Left lung (tissue), 10 donors: ENCODE results near the gene SHISA8. TPM values are rescaled to one million over a fixed set of nuclear protein-coding genes. Genes with fewer than 3 reads are reported as not detected.

Experiments used
- ATAC-seq: fragments of 200-7000 bp; cut with Tn5 transposase; one replicate; pipeline ENCODE4 v1.9.1; 2020; ENCODE audit warnings: moderate library complexity
- DNase-seq, 4 donors: peaks; one replicate each; pipeline ENCODE4 v3.0.0-alpha.2; 2013 to 2020
- H3K27ac ChIP-seq, 2 donors: fragments of 200-600 bp; sonication (generic) in 1 of 2; one replicate each; pipeline versions ENCODE4 v1.5.0 to v1.8.0; 2020 to 2021
- H3K27me3 ChIP-seq, 2 donors: fragments of 200-600 bp; sonication (generic) in 1 of 2; one replicate each; pipeline versions ENCODE4 v1.5.0 to v1.8.0; 2020 to 2021
- H3K36me3 ChIP-seq, 2 donors: fragments of 200-600 bp; sonication (generic) in 1 of 2; one replicate each; pipeline versions ENCODE4 v1.5.0 to v1.8.0; 2020 to 2021
- H3K4me1 ChIP-seq, 2 donors: fragments of 200-600 bp; one replicate each; pipeline ENCODE4 v1.8.0; 2021
- H3K4me3 ChIP-seq, 2 donors: fragments of 200-600 bp; sonication (generic) in 1 of 2; one replicate each; pipeline versions ENCODE4 v1.5.0 to v1.8.0; 2020 to 2021; ENCODE audit warnings: mild to moderate bottlenecking in 1 of 2
- H3K9me3 ChIP-seq, 2 donors: fragments of 200-600 bp; sonication (generic) in 1 of 2; one replicate each; pipeline versions ENCODE4 v1.5.0 to v1.8.0; 2020 to 2021
- CTCF ChIP-seq, 2 donors: fragments of 200-600 bp; sonication (generic) in 1 of 2; IDR thresholded peaks; one replicate each; pipeline versions ENCODE4 v1.5.0 to v1.8.0; 2021; ENCODE audit warnings: antibody characterized with exemption in 2 of 2
- intact Hi-C, 2 donors: fragments of 100-400 bp; cut with DNase I; formaldehyde crosslinking; loops; one replicate each; pipeline versions ENCODE4 v1.11.2 to v1.14.2; 2022
- polyA plus RNA-seq, 6 donors: library from polyadenylated mRNA; unstranded; fragments of 120-200 nt; gene quantifications; one replicate each; pipeline ENCODE4 v1.2.1, GENCODE V29; 2013; ENCODE audit not compliant: insufficient read length in 6 of 6
- total RNA-seq, 2 donors: library from RNA; stranded (reverse); fragmentation: NEBNext Ultra II Directional; extraction: Animal tissue kit (Norgen Biotek cat#: 25700); gene quantifications; one replicate each; pipeline ENCODE4 v1.2.1, GENCODE V29; 2021
- donor health status: DM: no; HTN: yes; CAD: no.
- donor health status: DM: no; HTN: no; CAD: no.

The SHISA8 gene
- total and polyA plus RNA-seq, 8 donors: 0.11 to 0.24 TPM; not detected in 6

DNA sequence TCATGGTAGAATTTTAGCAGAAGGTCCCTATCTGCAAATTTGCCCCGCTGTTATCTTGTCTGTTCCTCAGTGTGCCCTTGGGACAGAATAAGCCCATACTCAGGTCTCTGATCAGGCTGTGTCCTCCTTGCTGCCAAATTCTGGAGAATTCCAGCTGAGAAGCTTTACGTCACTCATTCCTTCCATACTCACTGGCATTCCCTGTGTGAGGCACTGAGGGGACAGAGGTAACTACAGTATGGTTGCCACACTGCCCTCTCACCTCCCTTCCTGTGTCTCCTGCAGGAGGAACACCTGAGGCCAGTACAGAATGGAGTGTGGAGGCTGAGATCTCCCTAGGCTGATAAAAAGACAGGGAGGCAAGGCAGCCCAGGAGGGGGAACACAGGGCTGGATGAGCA lies 31.5 kb downstream of the SHISA8 start:
- no peaks in the 10 kb centered on the region for H3K27me3 ChIP-seq
- intact Hi-C loops: no loop called here
- no peak for ATAC-seq
- H3K4me1 ChIP-seq: no peaks in the 10 kb centered on the region
- H3K27ac ChIP-seq: no peak overlapping the region
- DNase-seq: no peak
- H3K9me3 ChIP-seq: no peaks in the 10 kb centered on the region
- H3K4me3 ChIP-seq: no peak overlapping the region
- H3K36me3 ChIP-seq: peaks cover 8 to 100% of the 10 kb centered on the region in 2 donors
- TF ChIP-seq CTCF (IDR thresholded peaks at IDR 0.05): no peak

GRCh38 chr22:41880653-41881052 lies 34.2 kb downstream of the SHISA8 start:
- Histone ChIP-seq H3K4me1 (no peaks in the 10 kb centered on the region), H3K27ac (no peak overlapping the region), H3K4me3 (no peak overlapping the region), H3K9me3 (no peaks in the 10 kb centered on the region), H3K36me3 (peaks cover 5 to 100% of the 10 kb centered on the region in 2 donors), H3K27me3 (no peaks in the 10 kb centered on the region)
- no peak for DNase-seq
- TF ChIP-seq CTCF (IDR thresholded peaks at IDR 0.05): no peak
- no peak for ATAC-seq
- intact Hi-C loops: no loop called here

GRCh38 chr22:41876675-41877074 lies 38.2 kb downstream of the SHISA8 start:
- intact Hi-C loops: no loop called here
- no peaks in the 10 kb centered on the region for H3K4me1 ChIP-seq
- H3K9me3 ChIP-seq: no peaks in the 10 kb centered on the region
- no peak for ATAC-seq
- H3K27me3 ChIP-seq: no peaks in the 10 kb centered on the region
- peaks cover 7 to 100% of the 10 kb centered on the region in 2 donors for H3K36me3 ChIP-seq
- H3K4me3 ChIP-seq: no peak overlapping the region
- no peak for DNase-seq
- no peak overlapping the region for H3K27ac ChIP-seq
- TF ChIP-seq CTCF (IDR thresholded peaks at IDR 0.05): no peak

DNA sequence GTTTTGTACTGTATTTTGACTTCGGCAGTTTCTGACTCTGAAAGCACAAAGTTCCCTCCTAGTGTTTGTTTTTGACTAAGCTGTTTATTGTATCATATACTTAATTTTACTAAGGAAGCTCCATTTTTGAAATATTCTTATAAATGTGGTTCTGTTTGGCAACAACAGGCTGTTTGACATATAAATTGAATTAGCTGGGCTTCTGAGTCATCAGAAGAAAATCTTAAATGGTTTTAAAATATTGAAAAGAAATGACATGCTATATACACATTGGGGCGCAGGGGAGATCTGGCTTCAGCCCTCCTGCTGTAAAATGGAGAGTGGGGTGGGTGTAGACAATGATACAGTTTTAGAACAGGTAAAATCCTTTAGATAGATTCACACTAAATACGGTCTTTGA lies 38.6 kb downstream of the SHISA8 start:
- H3K36me3 ChIP-seq: peaks cover 7 to 100% of the 10 kb centered on the region in 2 donors
- no peak overlapping the region for H3K4me3 ChIP-seq
- H3K9me3 ChIP-seq: no peaks in the 10 kb centered on the region
- H3K4me1 ChIP-seq: no peaks in the 10 kb centered on the region
- DNase-seq (no peak), ATAC-seq (no peak)
- TF ChIP-seq CTCF (IDR thresholded peaks at IDR 0.05): no peak
- intact Hi-C loops: no loop called here
- H3K27me3 ChIP-seq: no peaks in the 10 kb centered on the region
- H3K27ac ChIP-seq: no peak overlapping the region

DNA sequence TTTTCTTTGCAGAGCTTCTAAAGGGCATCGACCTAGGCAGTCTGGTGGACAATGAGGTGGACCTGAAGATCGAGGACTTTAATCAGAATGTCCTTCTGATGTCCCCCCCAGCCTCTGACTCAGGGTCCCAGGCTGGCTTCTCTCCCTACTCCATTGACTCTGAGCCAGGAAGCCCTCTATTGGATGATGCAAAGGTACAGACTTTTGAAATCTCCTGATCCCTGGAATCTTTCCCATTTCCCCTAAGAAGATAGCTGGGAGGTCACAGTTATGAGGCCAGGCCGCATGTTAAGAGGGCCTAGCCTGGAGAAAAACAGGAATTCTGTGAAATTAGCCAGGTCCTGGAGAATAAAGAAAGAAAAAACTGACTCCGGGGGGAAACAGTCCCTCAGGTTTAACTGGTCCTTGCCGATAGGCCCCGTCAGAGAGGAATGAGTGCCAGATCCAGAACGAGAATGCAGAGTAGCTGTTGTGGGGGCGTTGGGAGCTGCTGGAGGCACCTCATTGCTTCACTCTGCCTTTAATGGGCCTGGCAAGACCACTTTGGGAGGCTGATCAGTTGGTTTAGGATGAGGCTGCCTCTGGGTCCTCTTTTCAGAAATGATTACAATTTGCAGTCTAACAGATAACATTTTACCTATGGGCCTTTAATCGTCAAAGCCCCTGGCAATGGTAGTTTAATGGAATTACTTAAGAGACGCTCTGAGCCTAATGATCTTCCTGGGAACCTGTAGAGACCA lies 39.2 kb downstream of the SHISA8 start:
- no peak for ATAC-seq
- Histone ChIP-seq H3K27me3 (no peaks in the 10 kb centered on the region), H3K9me3 (no peaks in the 10 kb centered on the region), H3K4me1 (no peaks in the 10 kb centered on the region), H3K36me3 (peaks cover 7 to 100% of the 10 kb centered on the region in 2 donors), H3K4me3 (no peak overlapping the region), H3K27ac (no peak overlapping the region)
- intact Hi-C loops: no loop called here
- no peak for TF ChIP-seq CTCF (IDR thresholded peaks at IDR 0.05)
- no peak for DNase-seq
